ENCODE results near the gene PKN3.

Gene PKN3

GRCh38 chr9:128718047-128718446, 15.7 kb downstream of the PKN3 start:
- DNase-seq, result no peak

GRCh38 chr9:128718475-128718874, 16.2 kb downstream of the PKN3 start:
- no peak for DNase-seq

GRCh38 chr9:128719919-128720605, 17.8 kb downstream of the PKN3 start:
- no peak for DNase-seq

GRCh38 chr9:128720841-128721486, 18.7 kb downstream of the PKN3 start:
- no peak for DNase-seq

- no peak for DNase-seq
Observed at GRCh38 chr9:128721487-128722010, 19.2 kb downstream of the PKN3 start.

DNA sequence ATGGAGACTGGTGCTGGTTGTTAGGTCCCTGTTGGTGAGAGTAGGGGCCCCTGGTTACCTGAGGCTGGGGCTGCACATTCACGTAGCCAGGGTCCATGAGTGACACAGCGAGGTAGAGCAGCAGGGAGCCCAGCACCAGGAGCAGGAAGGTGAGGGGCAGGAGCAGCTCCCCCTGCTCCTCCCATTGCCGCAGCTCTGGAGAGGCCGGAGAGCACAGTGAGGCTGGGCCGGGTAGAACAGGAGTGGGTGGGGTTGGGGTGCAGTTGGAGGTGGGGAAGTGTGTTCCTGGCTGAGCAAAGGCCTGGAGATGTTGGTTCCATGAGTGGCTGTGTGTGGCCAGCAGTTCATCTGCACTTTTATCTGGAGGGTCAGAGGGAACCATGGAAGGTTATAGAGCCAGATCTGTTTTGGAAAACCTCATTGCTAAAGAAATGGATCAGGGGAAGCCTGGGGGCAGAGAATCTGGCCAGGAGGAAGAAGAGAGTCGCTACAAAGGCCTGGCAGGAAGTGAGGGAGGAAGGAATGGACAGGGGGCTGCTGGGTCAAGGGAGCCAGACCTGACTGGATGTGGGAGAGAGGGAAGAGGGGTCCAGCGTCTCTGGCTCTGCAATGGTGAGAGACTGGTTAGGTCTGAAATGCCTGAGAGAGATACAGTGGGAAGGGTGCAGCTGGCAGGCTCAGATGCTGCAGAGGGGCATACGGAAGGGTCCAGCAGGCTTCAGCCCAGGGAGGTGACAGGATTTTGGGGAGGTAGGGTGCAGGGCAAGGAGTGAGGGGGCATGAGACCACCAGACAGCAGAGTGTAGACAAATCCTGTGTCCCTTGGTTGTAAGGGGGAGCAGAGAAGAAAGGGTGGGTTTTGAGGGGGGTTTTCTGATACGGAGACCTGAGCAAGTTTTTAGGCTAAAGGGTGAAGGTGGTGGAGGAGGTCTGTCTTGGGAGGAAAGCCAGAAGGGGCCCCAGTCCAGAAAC, 20.4 kb downstream of the PKN3 start:
- DNase-seq, result no peak

DNA sequence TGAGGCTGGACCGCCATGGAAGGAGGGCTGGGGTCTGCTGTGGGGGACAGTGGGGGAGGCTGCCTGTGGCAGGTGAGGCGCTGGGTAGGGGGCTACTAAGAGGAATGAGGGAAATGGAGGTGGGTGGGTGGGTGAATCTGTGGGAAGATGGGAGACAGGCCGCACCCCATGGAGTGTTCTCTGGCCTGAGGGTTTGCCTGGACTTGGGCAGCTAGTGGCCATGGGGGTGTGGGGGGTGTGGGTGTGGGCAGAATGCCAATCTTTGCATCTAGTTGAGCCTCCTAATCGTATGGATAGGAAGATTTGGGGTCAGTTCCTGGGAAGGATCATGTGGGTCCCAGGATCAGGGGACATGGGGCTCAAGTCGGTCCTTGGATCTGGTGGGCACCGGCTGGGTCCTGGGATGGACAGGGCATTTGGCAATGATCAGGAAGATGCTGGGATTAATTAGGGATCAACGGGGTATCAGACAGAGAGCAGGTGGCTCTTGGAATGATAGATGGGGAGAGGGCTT, 21.1 kb downstream of the PKN3 start:
- no peak for DNase-seq

DNA sequence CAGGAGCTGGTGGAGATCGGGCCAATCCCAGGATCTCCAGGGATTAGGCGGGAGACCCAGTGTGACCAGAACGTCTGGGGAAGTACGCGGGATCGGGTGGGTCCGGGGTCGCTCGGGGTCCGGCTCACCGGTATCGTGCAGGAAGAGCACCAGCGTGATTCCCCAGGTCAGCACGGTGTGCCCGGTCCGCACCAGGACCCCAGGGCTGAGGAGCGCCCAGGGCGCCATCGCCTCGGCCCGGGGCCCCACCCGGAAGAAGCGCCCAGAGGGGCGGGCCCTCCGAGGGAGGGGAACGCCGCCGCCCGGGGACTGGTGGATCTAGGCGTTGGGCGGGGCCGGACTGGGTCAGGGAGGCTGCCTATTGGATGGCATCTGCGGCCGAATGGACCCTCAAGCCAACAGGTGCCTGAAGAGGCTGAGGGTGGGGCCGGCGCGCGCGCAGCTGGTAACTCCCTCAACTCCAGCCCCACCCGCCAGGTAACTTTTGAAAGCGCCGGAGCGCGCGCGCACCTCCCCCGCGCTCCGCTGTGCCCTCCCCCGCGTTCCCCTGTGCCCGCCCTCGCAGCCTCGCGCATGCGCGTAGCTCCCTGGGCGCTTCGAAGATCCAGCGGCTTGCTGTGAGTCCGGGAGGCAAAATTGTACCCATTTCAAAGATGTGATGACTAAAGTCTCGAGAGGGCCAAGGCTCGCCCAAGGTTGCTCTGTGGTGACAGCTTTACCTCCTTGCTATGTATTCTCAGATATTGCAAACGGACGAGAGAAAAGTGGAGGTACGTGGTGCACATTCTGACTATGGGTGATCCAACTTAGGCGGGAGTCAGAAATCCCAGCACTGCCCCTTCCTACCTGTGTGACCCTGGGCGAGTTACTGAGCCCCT, 21.8 kb downstream of the PKN3 start, which contains the start of gene ZDHHC12:
Gene ZDHHC12, minus strand, starts transcription at position 262 of the 878 bp plus-strand sequence. Its CDS starts 34 bp downstream, at position 228.
- peak; percentile 99 to 100 (median 100) for DNase-seq

DNA sequence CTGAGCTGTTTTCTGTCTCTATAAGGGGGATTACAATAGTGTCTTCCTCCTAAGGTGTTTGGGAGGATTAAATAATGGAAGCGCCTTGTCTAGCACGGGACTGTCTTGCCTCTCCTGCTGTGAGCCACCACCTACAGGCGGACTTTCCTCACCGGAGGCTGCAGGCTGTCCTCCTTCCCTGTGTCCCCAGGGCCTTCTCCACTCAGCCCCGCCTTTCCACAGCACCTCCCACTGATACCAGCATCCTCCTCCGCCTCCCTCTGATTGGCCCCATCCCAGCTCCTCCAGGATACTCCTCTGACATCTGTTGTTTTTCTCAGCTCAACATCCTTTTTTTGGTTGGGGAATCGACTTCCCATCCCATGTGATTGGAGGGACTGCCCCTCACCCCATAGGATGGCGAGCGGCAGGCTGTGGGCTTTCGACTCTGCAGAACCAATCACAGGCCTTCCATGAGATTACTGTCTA, 22.5 kb downstream of the PKN3 start:
- peak in 3 of 5 donors; percentile 22 to 44 (median 27) for DNase-seq

GRCh38 chr9:128727640-128728248, 25.4 kb downstream of the PKN3 start:
- no peak for DNase-seq

GRCh38 chr9:128728298-128728697, 26.0 kb downstream of the PKN3 start:
- no peak for DNase-seq

- DNase-seq, result no peak
Observed at GRCh38 chr9:128729302-128729701, 27.0 kb downstream of the PKN3 start.

DNA sequence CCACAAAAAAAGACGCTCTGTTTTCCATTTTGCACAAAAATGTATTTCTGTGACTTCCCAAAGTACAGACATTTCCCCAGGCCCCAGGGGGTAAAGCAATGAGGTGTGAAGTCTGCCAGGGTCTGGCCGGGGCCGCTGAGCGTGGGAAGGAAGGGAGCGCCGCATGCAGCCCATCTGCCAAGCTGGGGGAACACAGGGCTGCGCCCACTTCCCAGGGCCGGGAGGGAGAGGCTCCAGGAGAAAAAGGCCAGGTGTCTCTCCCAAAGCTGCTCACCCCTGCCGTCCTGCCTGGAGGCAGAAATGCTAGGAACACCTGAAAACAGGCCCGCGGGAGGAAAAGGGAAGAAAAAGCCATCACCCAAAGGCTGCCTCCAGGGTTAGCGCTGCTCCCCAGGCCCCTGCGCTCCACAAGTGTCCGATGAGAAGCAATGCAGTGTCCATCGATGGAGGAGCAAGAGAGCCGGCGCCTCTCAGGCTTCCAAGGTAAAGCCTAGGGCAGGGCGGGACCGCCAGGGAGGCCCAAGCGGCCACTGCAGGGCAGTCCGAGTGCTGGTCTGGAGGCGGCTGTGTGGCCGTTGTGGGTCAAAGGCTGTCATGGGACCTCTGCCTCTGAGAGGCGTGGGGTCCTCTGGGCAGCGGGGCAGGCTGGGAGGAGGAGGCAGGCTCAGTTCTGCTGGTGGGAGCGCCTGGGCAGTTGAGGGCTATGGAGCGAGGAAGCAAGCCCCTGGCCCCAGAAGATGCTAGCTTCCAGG, 27.6 kb downstream of the PKN3 start:
- DNase-seq, result no peak

GRCh38 chr9:128731093-128731492, 28.8 kb downstream of the PKN3 start:
- no peak for DNase-seq

- DNase-seq, result no peak
Observed at GRCh38 chr9:128731691-128732090, 29.4 kb downstream of the PKN3 start.

- no peak for DNase-seq
Observed at GRCh38 chr9:128732576-128732975, 30.3 kb downstream of the PKN3 start.

DNA sequence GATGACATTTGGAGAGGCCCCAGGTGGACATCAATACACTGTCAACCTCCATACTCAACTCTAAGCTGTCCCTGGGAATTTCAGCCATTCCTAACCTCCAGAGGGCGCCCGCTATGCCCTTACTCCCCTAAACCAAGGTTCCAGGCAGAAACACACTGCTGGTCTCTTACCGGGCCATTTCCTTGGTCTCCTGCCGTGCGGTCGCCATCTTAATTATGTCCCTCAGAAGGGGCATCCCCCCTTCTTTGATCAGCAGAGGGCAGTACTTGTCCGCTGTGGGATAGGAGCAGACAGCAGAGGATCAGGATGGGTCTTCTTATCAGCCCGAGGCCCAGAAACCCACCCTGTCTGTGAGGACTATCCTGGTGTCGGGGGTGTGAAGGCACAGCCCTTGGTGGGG, 31.0 kb downstream of the PKN3 start:
- no peak for DNase-seq

- no peak for DNase-seq
Observed at GRCh38 chr9:128735373-128735772, 33.1 kb downstream of the PKN3 start.

DNA sequence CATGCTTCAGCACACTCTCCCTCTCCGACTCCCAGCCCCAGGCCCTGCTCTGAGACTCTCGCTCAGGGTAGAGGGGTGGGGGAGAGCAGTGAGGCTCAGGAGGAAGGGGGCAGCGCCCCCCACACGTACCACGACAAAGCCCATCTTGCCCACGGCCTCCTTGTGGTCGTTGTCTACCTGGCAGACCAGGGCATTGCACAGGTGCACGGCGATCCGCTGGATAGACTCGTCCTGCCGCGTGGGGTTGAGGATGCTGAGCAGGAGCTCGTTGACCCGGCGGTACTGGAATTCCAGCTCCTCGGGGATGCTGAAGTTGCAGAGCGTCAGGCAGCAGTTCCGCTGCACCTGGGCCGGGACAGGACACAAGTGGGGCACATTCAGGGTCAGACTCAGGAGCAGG, 40.1 kb downstream of the PKN3 start:
- no peak for DNase-seq

DNA sequence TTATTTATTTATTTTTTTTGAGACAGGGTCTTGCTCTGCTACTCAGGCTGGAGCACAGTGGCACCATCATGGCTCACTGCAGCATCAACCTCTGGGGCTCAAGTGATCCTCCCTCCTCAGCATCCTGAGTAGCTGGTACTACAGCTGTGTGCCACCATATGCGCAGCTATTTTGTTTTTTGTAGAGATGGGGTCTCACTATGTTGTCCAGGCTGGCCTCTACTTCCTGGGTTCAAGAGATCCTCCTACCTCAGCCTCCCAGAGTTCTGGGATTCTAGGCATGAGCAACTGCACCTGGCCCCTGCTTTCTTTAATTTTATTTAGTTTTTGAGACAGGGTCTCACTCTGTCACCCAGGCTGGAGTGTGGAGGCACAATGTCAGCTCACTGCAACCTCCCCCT, 41.1 kb downstream of the PKN3 start:
- no peak for DNase-seq

All from T-helper 1 cell (primary cell).